Cardiac atrium fibroblast (primary cell): Measurements from ENCODE around the gene PI3. TPM values are rescaled to one million over a fixed set of nuclear protein-coding genes. Genes with fewer than 3 reads are reported as not detected.

ENCODE experiments used
- total RNA-seq: library from RNA; depleted of rRNA; stranded (reverse); fragments of >200 nt; gene quantifications from 2 replicates; pipeline ENCODE4 v1.2.3, GENCODE V29; 2015

Gene PI3
- total RNA-seq: 4.5 TPM in 1 of 2 replicates, not detected in the other

DNA sequence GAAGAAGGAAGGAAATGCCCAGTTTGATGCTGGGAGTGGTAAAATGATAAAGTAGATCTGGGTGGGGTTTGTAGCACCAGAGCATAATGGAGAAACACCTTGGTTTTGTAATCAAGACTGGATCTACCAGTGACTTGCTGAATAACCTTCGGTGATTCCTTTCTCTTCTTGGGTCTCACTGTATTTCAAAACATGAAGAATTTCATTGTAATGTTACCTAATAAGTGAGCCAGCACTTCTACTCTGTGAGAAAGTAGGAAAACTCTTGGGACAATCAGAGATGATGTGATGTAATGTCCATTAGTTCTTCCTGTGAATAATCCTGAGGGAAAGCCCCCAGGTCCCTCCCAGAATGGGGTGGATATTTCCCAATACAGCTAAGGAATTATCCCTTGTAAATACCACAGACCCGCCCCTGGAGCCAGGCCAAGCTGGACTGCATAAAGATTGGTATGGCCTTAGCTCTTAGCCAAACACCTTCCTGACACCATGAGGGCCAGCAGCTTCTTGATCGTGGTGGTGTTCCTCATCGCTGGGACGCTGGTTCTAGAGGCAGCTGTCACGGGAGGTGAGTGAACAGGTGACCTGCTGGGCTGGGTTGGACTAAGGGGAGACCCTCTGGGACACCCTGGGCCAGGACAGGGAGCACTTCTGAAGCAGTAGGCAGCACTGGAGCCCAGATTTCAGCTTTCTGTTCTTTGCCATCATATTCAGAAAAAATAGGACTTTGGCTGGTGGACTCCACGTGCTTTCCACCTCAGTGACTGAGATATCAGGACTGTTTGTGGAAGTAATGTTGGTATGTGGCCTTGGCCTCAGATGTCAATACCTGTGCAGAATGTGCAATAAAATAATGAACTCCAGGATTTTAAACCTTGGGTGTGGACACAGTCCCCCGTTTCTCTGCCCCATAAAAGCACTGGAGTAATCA lies at the start of gene PI3:
Gene PI3 (plus strand): TSS at position 469 of the 931 bp plus-strand sequence. CDS start 21 bp downstream, at position 490.

DNA sequence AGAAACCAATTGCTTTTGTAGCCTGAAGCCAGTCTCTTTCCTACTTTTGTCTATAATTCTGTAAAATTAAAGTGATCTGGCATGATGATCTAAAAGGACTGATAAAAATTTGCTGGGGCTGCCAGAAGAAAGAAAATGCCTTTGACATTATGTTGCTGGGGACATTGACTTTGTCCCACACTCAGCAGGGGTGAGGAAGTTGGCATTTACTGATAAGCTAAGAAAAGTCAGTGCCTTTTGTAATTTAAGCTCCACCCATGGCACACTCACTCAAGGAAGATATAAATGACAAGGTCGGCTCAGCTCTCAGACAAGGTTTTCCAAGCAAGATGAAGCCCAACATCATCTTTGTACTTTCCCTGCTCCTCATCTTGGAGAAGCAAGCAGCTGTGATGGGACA lies 32.0 kb downstream of the PI3 start, which contains the start of gene SEMG1:
Gene SEMG1 (plus strand): TSS at position 309 of the 400 bp plus-strand sequence. CDS start 21 bp downstream, at position 330.

GRCh38 chr20:45221076-45221475 lies 46.4 kb downstream of the PI3 start, which contains the start of gene SEMG2:
Gene SEMG2, plus strand, starts transcription at chr20:45221373. Its CDS starts 17 bp downstream, at chr20:45221390.

Other genes starting within 250 kb of the PI3 start
- 22.0 and 42.9 TPM in 2 replicates for gene TOMM34, start 214.5 kb upstream of the PI3 start, total RNA-seq
- 13.5 and 19.8 TPM in 2 replicates for gene STK4, start 208.4 kb upstream of the PI3 start, total RNA-seq
- gene KCNS1, start 73.8 kb upstream of the PI3 start, total RNA-seq: 2.3 and 2.4 TPM in 2 replicates
- not detected in 2 replicates for gene WFDC5, start 59.7 kb upstream of the PI3 start, total RNA-seq
- not detected in 2 replicates for gene WFDC12, start 50.4 kb upstream of the PI3 start, total RNA-seq
- gene SEMG1, start 32.1 kb downstream of the PI3 start, total RNA-seq: not detected in 2 replicates
- gene SEMG2, start 46.5 kb downstream of the PI3 start, total RNA-seq: not detected in 2 replicates
- not detected in 2 replicates for gene SLPI, start 79.7 kb downstream of the PI3 start, total RNA-seq
- gene RBPJL, start 131.9 kb downstream of the PI3 start, total RNA-seq: not detected in 2 replicates
- gene MATN4, start 133.4 kb downstream of the PI3 start, total RNA-seq: not detected in 2 replicates
- gene SDC4, start 173.5 kb downstream of the PI3 start, total RNA-seq: 43.5 and 50.7 TPM in 2 replicates
- gene SYS1, start 188.3 kb downstream of the PI3 start, total RNA-seq: 26.4 and 43.4 TPM in 2 replicates
- not detected in 2 replicates for gene TP53TG5, start 203.4 kb downstream of the PI3 start, total RNA-seq
- 7.9 and 10.1 TPM in 2 replicates for gene DBNDD2, start 233.4 kb downstream of the PI3 start, total RNA-seq
- 91.3 and 93.3 TPM in 2 replicates for gene PIGT, start 241.2 kb downstream of the PI3 start, total RNA-seq